ENCODE data around the gene TSPAN12.

The TSPAN12 gene

GRCh38 chr7:120738816-120739215 lies 119.1 kb downstream of the TSPAN12 start:
- no peak for DNase-seq
